GM18499 (cell line): ENCODE data around the gene AFG1L.
"Not testable (repeated sequence)": the region's sequence is repeated elsewhere in the genome, so short reads cannot be mapped to it uniquely, and the experiment has no call there.

Source experiments
- ATAC-seq: cut with Tn5 transposase; IDR thresholded peaks from one replicate; pipeline ENCODE4 v1.9.1; 2021; ENCODE audit warnings: moderate number of reproducible peaks; ENCODE audit not compliant: insufficient read depth, unreplicated experiment

The AFG1L gene

DNA sequence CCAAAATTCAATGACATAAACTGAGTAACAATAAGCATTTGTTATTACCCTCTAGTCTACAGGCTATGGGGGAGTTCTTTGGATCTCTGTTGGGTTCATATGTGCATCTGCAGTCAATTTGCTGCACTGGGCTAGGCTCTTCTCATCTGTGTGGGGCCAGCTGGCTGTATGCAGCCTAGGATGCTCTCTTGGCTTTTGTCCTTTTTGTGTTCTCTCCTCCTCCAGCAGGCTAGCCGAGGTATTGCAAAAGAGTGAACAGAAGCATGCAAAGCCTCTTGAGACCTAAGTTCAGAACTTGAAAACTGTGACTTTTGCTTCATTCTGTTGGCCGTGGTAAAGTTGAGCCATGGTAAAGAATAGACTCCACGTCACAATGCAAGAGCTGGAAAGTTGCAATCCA, 203.0 kb downstream of the AFG1L start:
- ATAC-seq: no peak

DNA sequence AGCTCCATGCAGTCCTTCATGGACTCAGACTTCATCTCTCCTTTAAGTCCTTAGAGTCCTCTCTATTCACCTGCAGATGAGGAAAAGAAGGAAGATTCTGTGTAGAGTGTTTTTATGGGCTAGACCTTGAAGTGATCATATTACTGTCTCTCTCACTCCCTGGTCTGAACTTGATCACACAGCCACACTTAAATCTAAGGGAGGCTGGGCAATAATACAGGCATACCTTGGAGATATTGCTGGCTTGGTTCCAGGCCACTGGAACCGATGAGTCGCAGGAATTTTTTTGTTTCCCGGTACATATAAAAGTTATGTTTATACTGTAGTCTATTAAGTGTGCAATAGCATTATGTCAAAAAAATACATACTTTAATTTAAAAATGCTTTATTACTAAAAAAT, 206.7 kb downstream of the AFG1L start:
- no peak for ATAC-seq

DNA sequence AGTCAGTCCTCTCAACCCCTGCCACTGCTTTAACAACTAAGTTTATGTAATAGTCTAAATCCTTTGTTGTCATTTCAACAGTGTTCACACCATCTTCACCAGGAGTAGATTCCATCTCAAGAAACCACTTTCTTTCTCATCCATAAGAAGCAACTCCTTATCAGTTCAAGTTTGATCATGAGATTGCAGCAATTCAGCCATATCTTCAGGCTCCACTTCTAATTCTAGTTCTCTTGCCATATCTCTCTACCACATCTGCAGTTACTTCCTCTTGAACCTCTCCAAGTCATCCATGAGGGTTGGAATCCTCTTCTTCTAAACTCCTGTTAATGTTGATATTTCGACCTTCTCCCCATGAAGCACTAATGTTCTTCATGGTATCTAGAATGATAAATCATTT, 208.0 kb downstream of the AFG1L start:
- no peak for ATAC-seq

DNA sequence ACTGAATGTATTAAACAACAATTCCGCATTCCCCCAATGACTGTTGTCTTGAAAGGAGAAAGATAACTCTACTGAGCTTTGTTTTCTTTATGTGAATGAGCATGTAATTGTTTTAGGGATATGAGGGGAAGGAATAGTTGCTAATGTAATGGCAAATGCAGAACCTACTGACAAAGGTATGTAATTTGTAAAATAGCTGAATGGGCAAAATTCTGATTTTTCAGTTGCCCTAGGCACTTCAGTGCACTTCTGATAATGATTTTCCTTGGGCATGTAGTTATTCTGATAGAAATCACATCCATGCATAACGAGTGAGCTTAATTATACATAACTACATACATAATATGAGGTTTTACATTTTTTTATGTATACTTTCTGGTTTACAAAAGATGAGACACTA, 212.5 kb downstream of the AFG1L start:
- ATAC-seq: no peak

DNA sequence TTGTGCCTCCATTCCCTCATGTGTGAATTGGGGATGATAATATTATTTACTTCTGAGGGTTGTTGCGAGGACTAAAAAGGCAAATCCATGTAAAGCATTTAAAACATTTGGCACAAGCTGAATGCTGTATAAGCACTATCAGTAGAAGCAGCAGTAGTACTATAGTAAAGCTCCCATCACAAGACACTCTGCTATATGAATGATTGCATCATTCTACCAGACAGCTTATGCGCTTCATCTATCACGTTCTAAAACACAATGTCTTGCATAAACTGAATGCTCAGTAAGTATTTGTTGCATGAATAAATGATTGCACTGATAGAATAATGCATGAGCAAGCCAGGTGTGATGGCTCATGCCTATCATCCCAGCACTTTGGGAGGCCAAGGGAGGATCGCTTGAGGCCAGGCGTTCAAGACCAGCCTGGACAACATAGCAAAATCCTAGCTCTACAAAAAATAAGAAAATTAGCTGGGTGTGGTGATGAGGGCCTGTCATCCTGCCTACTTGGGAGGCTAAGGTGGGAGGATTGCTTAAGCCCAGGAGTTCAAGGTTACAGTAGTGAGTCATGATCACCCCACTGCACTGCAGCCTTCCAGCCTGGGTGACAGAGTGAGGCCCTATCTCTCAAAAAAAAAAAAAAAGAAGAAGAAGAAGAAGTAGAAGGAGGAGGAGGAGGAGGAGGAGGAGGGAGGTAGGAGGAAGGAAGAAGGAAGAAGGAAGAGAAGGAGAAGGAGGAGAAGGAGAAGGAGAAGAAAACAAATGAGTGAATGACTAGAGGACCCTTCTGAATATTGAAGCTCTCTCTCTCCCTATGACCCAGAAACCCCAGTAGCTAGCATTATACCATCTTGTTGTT, 215.8 kb downstream of the AFG1L start:
- ATAC-seq: no peak

DNA sequence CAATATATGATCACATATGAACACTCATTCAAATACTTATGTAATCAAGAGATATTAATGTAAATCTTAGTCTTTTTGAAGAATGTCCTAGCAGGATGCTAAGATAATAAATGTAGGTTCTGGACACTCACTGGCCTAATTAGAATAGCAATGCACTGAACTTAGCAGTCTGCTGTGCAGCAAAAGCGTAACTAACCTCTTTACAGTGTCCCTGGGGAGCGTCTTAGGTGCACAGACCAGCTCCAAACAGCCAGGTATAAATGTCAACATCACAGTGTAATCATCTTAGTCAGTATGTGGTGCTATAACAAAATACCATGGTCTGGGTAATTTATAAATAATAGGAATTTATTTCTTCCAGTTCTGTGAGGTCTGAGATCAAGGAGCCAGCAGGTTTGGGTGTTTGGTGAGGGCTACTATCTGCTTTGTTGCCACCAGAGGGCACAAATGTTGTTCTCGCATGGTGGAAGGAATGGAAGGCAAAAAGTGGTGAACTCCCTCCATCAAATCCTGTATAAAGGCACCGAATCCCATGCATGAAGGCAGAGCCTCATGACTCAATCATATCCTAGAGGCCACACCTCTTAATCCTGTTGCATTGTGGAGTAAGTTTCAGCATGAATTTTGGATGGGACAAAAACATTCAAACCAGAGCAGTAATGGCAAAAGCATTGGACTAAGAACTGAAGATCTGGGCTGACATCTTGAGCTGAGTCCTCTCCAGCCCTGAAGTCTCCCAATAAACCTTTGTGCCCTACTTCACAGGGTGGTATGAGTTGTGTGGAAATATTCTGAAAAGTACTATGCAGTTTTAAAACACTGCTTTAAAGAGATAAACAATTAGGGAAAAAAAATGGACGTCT, 224.1 kb downstream of the AFG1L start:
- no peak for ATAC-seq

DNA sequence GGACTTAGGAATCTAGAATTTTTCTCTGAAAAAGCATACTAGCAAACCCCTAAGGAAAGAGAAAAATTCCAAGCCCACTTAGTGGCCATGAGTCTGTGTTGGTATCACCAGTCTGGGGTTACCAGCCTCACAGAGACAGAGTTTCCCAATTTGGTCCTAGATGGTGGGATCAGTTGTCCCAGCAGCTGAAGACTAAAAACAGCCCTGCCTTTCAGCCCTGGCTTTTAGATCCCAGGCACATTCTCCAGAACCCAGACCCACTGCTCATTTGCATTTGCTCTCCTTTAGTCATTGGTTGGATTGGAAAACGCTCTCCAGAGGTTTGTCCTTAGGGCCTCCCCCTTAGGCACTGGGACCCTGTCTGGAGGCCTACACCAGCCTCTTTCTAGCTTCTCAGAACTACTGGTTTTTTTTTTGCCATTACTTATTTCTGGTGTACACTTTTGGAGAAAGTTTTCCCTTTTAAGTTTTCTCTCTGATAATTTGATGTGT, 226.8 kb downstream of the AFG1L start:
- no peak for ATAC-seq

DNA sequence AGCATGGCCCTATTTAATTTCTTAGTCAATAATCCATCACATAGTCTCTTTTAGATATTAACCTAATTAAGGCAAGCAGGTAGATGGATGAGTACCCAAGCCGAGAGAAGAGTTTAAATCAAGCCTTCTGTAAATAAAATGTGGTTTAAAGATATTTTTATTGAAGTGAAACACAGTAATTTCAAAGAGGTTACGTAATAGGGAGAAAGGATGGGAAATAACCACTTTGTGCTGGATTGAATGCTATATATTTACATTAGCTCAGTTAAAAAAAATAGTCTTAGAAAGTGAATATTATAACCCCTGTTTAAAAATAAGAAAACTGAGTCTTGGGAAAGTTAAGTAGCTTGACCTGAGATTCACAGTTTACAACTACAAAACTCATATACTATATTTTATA, 228.8 kb downstream of the AFG1L start:
- ATAC-seq: no peak

DNA sequence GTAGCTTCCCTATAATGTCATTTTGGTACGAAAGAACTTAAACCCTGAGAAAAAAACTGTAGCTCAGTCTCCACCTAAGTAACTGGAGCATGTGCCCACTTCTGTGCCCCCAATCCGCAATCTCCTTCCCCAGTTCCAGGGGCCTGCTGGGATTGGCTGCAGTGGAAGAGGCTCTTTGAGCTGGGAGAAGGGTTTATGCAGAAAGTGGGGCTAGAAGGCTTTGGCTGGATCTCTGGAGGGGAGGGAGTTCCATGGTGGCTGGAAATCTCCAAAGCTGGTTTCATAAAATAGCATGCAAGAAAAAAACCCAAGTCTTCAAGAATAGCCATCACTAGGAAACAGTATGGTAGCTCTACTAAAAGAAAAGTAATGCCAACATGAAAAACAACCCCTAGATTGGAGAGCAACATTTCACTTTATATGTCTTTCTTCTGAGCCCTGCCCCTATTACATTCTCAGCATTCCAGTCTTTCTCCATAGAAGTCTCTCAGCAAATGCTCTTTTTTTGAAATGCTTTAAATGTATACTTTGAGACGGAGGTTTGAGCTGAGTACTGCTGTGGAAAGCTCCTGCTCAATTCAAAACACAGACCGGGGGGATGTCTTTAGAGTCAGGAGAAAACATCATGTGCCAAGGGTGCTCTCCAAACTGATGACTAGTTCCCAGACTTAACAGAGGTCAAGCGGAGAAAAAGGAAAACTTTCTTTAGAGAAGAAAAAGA, 229.8 kb downstream of the AFG1L start:
- ATAC-seq: no peak

DNA sequence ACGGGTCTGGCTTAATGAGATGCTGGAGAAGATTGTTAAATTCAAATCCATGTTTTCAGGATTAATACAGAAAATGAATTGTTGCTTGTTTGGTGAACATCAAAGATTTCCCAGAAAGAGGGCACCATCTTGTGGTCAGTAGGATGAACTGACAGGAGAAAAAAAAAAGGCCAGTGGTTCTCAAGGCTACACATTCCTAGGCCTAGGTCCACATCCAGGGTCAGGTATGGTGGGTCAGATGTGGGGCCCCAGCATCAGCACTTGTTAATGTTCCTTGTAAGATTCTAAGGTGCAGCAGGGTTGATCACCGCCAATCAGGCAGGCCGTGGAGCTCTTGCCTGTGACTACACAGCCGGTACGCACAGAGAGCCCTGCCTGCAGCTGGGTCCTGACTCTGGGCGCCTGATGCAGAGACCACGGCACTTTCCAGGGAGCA, 231.9 kb downstream of the AFG1L start:
- ATAC-seq: no peak

DNA sequence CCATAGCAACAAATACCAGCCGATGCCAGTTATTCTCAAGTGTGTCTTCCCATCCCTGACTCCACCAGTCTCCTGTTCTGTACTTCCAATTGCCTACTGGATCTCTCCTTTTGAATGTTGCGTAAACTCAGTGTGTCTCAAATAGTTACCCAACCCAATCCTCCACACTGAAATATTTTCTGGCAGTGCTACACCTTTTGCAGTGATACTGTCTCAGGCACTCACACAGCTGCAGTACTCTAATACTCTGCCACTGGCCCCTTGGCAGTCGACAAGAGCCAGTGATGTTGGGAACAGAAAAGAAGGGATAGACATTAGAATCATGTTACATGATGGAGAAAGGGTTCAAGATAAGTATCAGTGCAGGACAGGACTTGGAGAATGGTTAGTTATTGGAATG, 234.0 kb downstream of the AFG1L start:
- ATAC-seq: no peak

DNA sequence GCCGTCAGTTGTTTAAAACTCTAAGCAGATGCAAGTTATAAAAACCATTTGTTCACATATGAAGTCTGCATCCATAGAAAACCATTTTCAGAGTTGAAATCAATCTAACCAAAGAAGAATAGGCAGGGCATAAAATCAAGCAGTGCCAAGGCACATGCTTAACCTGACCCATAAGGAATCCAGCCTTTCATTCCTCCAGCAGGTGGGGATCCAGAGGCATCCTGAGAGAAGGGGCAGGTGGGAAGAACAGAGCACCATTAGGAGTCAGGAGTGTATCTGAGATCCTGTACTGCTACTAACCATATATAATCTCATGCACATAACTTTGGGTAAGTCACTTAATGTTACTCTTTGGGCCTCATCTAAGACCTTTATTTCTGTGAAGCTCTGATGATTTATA, 236.5 kb downstream of the AFG1L start:
- ATAC-seq: no peak

DNA sequence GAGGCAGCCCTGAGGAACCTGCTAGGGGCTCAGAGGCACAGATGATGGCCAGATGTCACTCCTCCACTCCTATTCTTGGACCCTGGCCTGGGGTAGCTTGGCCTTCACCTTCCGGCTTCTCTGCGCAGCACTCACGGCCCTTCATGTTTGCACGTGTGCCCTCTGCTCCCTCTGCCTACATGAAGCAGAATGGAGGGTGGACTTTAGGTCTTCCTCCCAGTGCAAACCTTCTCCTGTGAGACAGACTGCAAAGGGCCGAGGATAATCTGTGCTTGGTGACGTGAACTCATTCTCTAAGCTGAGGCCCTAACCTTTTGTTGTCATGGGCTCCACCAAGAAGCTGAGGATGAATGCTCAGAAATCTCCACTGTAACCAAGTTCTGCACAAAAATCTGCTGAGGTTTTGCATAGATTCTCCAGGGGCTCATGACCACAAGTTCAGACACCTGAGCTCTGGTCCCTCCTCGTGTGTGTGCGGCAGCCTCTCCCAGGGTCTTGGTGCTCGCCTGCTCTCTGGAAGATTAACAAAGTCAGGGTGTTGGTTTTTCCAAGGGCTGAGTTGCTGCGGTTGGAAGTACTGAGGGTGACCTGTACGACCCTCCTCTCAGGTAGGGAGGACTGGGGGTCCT, 240.4 kb downstream of the AFG1L start:
- ATAC-seq: no peak

DNA sequence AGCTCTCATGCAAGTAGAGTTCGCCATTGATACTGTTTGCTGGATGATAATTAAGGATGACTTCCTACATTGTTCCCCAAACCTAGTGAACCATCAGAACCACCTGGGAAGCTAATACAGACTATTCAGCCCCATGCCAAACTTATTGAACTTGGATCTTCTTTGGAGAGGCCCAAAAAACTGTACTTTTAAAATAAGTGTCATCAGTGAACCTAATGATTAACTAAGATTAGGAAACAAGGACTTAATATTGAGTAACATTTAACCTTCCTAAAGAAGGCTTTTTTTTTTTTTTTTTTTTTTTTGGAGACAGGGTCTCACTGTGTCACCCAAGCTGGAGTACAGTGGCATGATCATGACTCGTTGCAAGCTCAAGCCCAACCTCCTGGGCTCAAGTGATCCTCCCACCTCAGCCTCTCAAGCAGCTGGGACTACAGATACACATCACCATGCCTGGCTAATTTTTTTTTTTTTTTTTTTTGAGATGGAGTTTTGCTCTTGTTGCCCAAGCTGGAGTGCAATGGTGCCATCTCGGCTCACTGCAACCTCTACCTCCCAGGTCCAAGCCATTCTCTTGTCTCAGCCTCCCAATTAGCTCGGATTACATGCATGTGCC, 241.2 kb downstream of the AFG1L start:
- not testable (repeated sequence) for ATAC-seq

DNA sequence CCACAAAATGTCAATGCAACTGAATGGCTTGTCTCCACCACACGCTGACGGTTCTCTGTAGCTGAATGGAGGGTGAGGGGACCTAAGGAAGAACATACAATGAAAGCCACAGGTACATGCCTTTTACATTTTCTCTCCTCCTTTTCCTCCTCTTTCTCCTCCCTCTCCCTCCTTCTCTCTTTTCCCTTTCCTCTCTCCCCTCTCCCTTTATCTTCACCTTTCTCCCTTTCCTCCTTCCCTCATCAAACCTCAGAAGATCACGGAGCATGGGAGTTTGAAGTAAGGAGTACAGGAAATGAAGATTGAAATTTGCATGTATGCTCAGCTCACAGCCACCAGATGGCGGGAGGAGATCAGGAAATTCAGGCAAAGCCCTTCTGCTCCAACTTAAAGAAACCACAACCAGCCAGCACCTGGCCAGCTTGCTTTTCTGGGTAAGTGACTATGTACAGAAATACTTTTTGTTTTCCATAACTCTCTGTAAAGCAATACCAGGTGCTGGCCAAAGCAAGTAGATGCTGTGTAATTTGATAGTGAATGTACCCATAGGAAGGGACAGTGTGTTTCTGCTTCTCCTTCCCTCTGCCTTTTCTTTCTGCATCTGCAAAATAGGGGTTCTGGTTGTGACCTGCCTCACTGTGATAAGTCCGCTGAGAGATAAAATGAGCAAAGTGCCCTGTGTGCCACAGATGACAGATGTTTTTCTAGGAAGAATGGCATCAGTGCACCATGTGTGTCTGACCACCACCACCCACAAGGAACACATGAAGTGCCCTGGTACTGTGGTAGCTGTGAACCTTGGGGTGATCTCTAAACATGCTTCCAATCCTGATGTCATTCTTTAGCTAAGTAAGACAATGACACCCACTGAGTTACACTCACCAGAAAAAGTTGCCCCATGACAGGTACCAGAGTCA, 247.2 kb downstream of the AFG1L start:
- ATAC-seq: no peak

DNA sequence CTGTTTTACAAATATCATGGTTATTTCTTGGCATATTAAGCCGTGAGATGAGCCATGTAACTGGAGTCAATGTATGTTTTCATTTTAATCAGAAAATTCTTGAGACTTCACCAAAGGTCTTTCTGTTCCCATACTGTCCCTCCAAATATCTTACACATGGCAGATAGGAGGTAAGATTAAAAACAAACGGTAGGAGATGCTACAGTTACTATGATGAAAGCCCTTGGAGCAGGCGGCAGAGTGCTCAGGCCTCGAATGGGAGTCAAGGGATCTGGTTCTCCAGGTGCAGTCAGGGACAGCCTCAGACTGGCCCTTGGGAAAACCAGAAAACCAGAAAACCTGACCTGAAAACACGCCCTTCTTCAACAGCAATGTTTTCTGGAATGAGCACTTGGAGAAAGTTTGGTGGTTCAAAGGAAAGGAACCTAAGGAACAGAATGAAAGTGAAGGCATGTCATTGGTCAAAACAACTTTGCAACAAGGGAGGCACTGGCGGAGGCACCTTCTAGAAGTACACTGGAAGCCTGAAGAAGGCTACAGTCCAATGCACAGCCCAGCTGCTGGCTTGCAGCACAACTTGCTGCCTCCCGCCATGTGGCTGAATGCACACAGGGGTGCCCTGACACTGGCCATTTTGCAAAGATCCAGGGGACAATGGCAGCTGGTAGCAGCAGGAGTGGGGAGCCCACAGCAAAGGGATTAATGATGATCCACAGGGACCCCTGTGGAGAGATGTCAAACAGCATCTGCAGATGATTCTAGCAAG, 248.5 kb downstream of the AFG1L start:
- ATAC-seq: no peak

DNA sequence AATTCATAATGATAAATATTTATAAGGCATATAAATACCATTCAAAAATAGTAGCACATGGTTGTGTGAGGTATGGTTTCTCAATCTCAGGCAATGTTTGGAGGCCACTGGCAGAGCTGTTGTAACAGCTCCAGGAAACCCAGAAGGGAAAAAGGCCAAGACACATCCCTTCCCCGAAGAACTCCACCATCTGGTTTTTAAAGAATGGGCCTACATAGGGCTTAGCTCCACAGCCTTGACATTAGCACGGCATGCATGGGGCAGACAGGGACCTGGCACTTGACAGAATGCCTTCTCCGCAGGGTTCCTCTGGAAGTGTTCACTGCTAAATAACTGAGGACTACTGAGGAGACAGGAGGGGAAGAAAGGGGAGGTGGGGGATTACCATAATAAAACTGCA, 249.8 kb downstream of the AFG1L start:
- no peak for ATAC-seq
